Measurements from ENCODE around the gene AKR1C4.
"Not testable (repeated sequence)": the region's sequence is repeated elsewhere in the genome, so short reads cannot be mapped to it uniquely, and the experiment has no call there.

DNA sequence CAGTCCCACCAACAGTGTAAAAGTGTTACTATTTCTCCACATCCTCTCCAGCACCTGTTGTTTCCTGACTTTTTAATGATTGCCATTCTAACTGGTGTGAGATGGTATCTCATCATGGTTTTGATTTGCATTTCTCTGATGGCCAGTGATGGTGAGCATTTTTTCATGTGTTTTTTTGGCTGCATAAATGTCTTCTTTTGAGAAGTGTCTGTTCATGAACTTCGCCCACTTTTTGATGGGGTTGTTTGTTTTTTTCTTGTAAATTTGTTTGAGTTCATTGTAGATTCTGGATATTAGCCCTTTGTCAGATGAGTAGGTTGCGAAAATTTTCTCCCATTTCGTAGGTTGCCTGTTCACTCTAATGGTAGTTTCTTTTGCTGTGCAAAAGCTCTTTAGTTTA lies 21.1 kb upstream of the AKR1C4 start:
- TF ChIP-seq, protein P1, sequence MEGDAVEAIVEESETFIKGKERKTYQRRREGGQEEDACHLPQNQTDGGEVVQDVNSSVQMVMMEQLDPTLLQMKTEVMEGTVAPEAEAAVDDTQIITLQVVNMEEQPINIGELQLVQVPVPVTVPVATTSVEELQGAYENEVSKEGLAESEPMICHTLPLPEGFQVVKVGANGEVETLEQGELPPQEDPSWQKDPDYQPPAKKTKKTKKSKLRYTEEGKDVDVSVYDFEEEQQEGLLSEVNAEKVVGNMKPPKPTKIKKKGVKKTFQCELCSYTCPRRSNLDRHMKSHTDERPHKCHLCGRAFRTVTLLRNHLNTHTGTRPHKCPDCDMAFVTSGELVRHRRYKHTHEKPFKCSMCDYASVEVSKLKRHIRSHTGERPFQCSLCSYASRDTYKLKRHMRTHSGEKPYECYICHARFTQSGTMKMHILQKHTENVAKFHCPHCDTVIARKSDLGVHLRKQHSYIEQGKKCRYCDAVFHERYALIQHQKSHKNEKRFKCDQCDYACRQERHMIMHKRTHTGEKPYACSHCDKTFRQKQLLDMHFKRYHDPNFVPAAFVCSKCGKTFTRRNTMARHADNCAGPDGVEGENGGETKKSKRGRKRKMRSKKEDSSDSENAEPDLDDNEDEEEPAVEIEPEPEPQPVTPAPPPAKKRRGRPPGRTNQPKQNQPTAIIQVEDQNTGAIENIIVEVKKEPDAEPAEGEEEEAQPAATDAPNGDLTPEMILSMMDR (IDR thresholded peaks at IDR 0.05): not testable (repeated sequence)
- TF ChIP-seq POLR2A (IDR thresholded peaks at IDR 0.05): not testable (repeated sequence)

All from adrenal gland (tissue), 5 donors.